Inflammatory macrophage (primary cell): ENCODE measurements around the gene PRKCZ.

Experiments
- DNase-seq, 2 donors: peaks; one replicate each; pipeline ENCODE4 v3.0.0-alpha.2; 2020 to 2022

The PRKCZ gene

DNA sequence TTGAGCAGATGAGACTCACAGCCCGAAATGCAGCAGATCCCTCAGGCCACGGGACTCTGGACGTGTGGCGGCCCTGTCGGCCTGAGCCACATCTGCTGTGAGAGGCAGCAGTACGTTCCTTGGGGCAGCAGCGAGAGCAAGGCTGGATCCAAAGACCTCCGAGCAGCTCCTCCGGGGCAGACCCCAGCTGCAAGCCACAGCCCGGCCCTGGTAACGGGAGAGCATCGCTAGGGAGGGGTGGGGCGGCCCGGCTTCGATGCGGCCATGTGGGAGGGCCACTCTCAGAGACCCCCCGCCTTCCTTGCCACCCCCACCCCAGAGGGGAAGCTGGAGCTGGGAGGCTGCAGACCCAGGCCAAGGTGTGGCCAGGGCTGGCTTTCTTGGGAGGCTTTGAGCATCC lies 17.8 kb downstream of the PRKCZ start:
- DNase-seq: no peak

- no peak for DNase-seq
These were observed 18.7 kb downstream of the PRKCZ start for GRCh38 chr1:2068951-2069350.

- no peak for DNase-seq
These were observed 19.8 kb downstream of the PRKCZ start for GRCh38 chr1:2070016-2070415.

- no peak for DNase-seq
These were observed 20.8 kb downstream of the PRKCZ start for GRCh38 chr1:2070800-2071530.

DNA sequence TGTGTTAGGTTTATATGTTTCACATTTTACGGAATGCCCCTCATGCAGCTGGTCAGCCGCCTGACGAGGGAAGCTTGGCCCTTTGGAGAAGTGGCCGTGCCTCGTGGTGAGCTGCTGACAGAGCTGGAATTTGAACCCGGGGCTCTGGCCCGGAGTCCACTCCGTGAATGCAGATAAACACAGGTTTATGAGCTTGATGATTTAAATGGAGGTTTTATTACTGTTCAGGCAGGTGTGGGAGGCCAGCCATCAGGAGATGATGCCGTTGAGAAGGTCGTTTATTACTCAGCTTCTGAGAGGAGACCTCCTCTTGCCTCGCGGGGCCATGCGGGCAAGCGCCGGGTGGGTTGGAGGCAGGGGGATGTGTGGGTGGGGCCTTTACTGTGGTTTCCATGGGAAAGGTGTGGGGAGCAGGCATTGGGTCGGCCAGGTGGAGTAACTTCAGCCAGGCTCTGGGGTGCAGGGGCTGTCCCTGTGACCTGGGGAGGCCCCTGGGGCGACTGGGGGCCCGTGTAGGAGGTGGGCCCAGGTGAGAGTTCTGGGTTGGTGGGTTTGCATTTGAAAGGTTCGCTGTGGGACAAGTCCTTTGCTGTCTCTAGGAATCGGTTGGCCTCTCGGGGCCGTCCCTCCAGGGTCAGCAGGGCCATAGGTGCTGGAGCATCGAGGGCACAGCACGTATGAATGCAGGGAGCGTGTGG lies 22.0 kb downstream of the PRKCZ start:
- DNase-seq: no peak

DNA sequence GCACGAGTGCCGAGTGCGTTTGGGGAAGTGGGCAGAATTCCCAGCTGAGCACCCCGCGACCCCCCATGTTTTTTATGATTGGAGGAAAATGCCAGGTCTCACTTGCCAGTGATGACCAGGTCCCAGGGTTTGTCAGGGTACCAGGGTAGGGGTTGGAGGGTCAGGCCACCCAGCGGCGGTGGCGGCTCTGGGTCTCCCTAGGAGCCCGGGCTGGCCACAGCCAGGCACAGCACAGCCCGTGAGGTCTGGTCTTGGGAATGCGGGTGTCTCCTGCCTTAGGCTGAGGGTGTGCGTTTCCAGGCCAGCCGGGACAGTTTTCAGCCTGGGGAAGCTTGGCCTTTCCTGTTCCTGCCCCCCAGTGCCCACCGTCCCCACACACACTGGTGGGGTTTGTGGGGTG lies 22.7 kb downstream of the PRKCZ start:
- DNase-seq: no peak

GRCh38 chr1:2073382-2074230 lies 23.4 kb downstream of the PRKCZ start:
- no peak for DNase-seq

DNA sequence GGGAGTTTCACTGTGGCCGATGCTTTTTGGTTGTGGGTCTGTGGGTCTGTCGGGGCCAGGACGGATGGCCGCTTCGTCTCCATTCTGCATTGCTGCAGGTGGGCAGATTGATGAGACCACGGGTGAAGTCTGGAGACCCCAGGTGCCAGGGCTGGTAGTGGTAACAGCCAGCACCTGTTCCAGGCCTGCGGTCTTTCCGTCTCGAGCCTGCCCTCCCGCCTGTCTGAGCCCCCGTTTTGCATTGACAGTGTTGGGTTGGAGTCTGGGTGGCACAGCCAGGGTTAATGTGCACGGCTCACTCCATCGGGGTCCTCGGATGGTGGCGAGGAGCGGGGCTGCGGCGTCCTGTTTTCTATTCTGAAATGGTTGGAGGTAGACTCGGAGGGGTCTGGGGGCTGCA lies 24.2 kb downstream of the PRKCZ start:
- no peak for DNase-seq

GRCh38 chr1:2074944-2075740 lies 24.9 kb downstream of the PRKCZ start:
- DNase-seq: no peak

DNA sequence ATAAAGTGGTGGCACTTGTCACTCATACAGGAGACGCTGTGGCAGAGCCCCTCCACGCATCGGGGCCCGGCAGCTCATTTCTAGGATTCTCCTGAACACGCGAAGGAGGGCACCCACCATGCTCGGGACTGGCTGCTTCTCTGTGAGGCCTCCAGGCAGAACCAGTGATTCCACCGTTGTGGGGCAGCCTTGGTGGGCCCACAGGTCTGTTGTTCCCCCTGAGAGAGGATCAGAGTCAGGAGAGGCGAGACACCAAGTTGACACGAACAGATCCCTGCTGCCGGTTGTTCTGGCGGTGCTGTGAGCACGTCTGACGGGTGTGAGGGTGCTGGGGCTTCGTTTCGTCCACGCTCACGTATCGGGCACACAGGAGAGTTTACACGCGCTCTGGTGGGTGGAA lies 26.6 kb downstream of the PRKCZ start:
- DNase-seq: no peak

DNA sequence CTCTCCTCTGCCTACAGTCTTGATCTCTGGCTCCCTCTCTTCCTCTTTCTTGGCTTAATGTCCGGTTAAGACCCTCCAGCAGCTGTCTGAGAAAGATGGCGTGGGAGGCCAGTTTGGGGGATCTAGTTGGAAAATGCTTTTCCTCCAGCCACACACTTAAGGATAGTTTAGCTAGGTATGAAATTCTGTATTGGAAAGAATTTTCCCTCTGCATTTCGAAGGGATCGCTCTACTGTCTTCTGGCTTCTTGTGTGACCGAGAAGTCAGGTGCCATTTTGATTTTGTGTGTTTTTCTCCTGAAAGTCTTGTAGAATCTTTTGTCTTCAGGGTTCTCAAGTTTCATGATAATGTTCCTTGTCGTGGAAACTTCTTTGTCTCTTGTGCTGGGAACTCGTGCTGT lies 28.0 kb downstream of the PRKCZ start:
- DNase-seq: no peak

DNA sequence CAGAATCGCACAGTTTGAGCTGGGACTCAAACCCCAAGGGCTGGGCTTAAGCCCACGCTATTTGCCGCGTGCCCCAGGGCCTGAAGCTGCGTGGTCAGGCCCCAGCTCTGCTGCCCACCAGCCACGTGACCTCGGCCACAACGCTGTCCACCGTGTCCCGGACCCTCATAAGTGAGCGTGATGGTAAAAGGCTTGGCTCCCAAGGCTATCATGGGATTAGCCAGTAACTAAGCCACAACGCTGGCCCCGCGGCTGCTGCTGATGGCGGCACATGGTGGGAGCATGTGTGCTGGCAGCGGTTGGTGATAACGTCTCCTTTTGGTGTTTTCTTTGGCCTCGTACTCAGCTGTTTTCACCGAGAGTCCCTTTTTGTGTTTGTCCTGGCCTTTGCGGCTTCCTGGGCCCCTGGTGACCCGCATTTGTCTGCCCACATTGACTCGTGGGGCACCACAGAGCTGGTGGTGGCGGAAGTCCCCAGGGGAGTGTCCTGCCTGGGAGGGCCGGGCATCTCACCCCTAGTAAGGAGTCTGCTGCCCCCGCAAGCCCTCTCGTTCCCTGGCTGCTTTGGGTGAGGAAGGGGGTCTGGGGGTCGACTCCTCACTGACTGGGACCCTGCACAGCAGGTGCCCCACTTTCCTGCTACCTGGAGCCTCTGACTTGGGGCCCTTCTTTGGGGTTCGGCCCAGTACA lies 29.3 kb downstream of the PRKCZ start:
- no peak for DNase-seq

DNA sequence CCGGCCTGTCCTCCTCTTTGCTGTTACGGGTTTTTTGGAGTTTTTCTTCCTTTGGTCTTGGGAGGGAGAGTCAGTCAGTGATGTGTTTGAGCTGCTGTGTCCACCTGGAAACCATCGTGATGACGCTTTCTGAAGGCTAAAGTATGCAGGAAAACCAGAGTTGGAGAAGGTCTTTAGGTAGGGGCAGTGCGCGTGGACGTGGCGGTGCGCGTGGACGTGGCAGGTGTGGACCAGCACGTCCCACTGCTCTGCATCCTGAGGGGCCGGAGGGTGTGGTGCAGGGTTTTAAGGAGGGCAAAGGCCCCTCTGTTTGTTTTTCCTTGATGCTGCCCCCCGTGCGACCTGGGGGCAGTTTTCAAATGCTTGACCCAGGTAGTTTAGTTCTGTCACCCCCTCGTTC lies 29.9 kb downstream of the PRKCZ start:
- no peak for DNase-seq

GRCh38 chr1:2080884-2081283 lies 30.7 kb downstream of the PRKCZ start:
- DNase-seq: no peak

GRCh38 chr1:2081326-2081885 lies 31.2 kb downstream of the PRKCZ start:
- DNase-seq: no peak

- DNase-seq: no peak
These were observed 31.9 kb downstream of the PRKCZ start for GRCh38 chr1:2082064-2082463.

GRCh38 chr1:2083666-2084065 lies 33.5 kb downstream of the PRKCZ start:
- DNase-seq: no peak

GRCh38 chr1:2084306-2084705 lies 34.1 kb downstream of the PRKCZ start:
- no peak for DNase-seq

- DNase-seq: no peak
These were observed 34.9 kb downstream of the PRKCZ start for GRCh38 chr1:2085080-2085479.

GRCh38 chr1:2086446-2087078 lies 36.4 kb downstream of the PRKCZ start:
- no peak for DNase-seq

DNA sequence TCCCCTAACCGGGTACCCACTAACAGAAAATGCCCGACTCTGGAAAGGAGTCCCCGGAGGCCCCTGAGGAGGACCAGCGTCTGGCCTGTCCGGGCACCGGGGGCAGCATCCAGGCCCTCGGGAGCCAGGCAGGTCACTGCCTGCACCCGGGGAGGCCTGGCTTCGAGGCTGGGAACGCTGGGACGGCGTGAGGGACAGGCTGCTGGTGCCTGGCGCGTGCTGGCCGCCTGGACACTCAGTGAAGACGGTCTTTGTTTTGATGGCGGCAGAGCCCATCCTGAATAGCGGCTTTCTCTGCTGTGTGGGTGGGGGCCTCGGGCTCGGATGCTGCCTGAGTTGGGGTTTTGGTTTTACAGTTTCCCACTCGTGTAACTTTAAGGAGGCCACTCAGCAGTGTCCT lies 37.6 kb downstream of the PRKCZ start:
- no peak for DNase-seq
